Measurements from ENCODE around the gene SLC27A4.

- no peak for TF ChIP-seq CTCF (IDR thresholded peaks at IDR 0.05 in 4 of 5, conservative IDR thresholded peaks at IDR 0.05 in 1 of 5)
- TF ChIP-seq POLR2A (IDR thresholded peaks at IDR 0.05) = no peak
Observed at GRCh38 chr9:128324401-128324800, 15.9 kb upstream of the SLC27A4 start.

All from gastrocnemius medialis (tissue), 4 donors.